Caco-2 (cell line): ENCODE measurements around the gene RAP1GAP2. TPM values are rescaled to one million over a fixed set of nuclear protein-coding genes. Genes with fewer than 3 reads are reported as not detected.
A peak's percentile ranks its signal among the peaks of the same experiment; 100 is the strongest.

Source experiments
- BruUV-seq: library from RNA; stranded (reverse); fragments of 400-500 nt; replicated peaks from 2 replicates; lab custom pipeline; 2021; lab: Mats Ljungman, UMichigan
- CTCF ChIA-PET: fragments of 300-600 bp; sonication (Branson Sonifier 250); formaldehyde crosslinking; loops from one replicate; lab custom pipeline; 2022; ENCODE audit warnings: antibody characterized with exemption; lab: Charles Lee
- POLR2A ChIA-PET: fragments of 300-600 bp; sonication (Branson Sonifier 250); formaldehyde crosslinking; loops from one replicate; lab custom pipeline; 2022; ENCODE audit warnings: antibody characterized with exemption; lab: Charles Lee
- DNase-seq, 2 experiments: peaks; one replicate each; pipeline versions ENCODE4 v3.0.0 to v3.0.0-alpha.2; 2020 to 2022
- H3K27me3 ChIP-seq: replicated peaks from 2 replicates; pipeline ENCODE4 v1.6.0; 2011; ENCODE audit warnings: low read length; ENCODE audit not compliant: control insufficient read depth, insufficient read depth
- H3K36me3 ChIP-seq: 2 replicates; pipeline ENCODE4 v1.5.1; 2011; ENCODE audit warnings: low read length; ENCODE audit not compliant: control insufficient read depth, insufficient read depth
- H3K4me1 ChIP-seq: fragments of 250-450 bp; sonication (Bioruptor Pico); 2 replicates; pipeline ENCODE4 v1.5.1; 2020; ENCODE audit warnings: mild to moderate bottlenecking
- H3K4me3 ChIP-seq: 2 replicates; pipeline ENCODE4 v1.5.1; 2011; ENCODE audit warnings: low read depth, mild to moderate bottlenecking, control low read depth, low read length
- H3K9me3 ChIP-seq: fragments of 250-450 bp; sonication (Bioruptor Pico); 2 replicates; pipeline ENCODE4 v1.5.1; 2020; ENCODE audit warnings: mild to moderate bottlenecking, moderate library complexity
- H3K27ac Mint-ChIP-seq: one replicate; pipeline ENCODE4 v1.8.0; 2022; ENCODE audit warnings: mixed read lengths; ENCODE audit not compliant: unreplicated experiment
- H3K27me3 Mint-ChIP-seq: one replicate; pipeline ENCODE4 v1.8.0; 2022; ENCODE audit warnings: mixed read lengths; ENCODE audit not compliant: insufficient read depth, unreplicated experiment
- H3K36me3 Mint-ChIP-seq: one replicate; pipeline ENCODE4 v1.8.0; 2022; ENCODE audit warnings: mild to moderate bottlenecking, mixed read lengths; ENCODE audit not compliant: insufficient read depth, unreplicated experiment
- H3K4me1 Mint-ChIP-seq: one replicate; pipeline ENCODE4 v1.8.0; 2022; ENCODE audit warnings: low read depth, mixed read lengths; ENCODE audit not compliant: unreplicated experiment
- H3K4me3 Mint-ChIP-seq: one replicate; pipeline ENCODE4 v1.8.0; 2022; ENCODE audit warnings: mild to moderate bottlenecking, moderate library complexity, mixed read lengths; ENCODE audit not compliant: unreplicated experiment
- H3K9me3 Mint-ChIP-seq: one replicate; pipeline ENCODE4 v1.8.0; 2022; ENCODE audit warnings: mixed read lengths; ENCODE audit not compliant: unreplicated experiment
- CTCF ChIP-seq, 2 experiments: fragments of 200-600 bp in 1 of 2; IDR thresholded peaks; 1 replicate in 1 of 2; 2 replicates in 1 of 2; pipeline versions ENCODE4 v1.5.1 to v1.8.0; 2011 to 2022; ENCODE audit warnings: antibody characterized with exemption in 1 of 2, control low read depth in 1 of 2, inconsistent platforms in 1 of 2, low read depth in 1 of 2, low read length in 1 of 2, mild to moderate bottlenecking in 1 of 2, moderate library complexity in 1 of 2; ENCODE audit not compliant: insufficient read depth in 1 of 2, severe bottlenecking in 1 of 2, unreplicated experiment in 1 of 2
- intact Hi-C: fragments of 100-400 bp; cut with micrococcal nuclease; formaldehyde crosslinking; loops from one replicate; pipeline ENCODE4 v1.10.0; 2022; ENCODE audit not compliant: unreplicated experiment
- total RNA-seq: library from RNA; stranded (reverse); gene quantifications from 2 replicates; pipeline ENCODE4 v1.2.3, GENCODE V29; 2022

The RAP1GAP2 gene
- total RNA-seq, 1 experiment from 2014 or later: 45.3 TPM

GRCh38 chr17:3012926-3013581, 216.8 kb downstream of the RAP1GAP2 start:
- peak; percentile 69 to 78 for DNase-seq
- Mint-ChIP-seq H3K4me3 (no peak overlapping the region), H3K27me3 (no peaks in the 10 kb centered on the region), H3K36me3 (peaks cover 44% of the 10 kb centered on the region), H3K4me1 (no peaks in the 10 kb centered on the region), H3K27ac (no peak overlapping the region), H3K9me3 (no peaks in the 10 kb centered on the region)
- Histone ChIP-seq H3K9me3 (no peaks in the 10 kb centered on the region), H3K36me3 (peaks cover 3% of the 10 kb centered on the region; the same call in 1 of the 2 replicates), H3K4me1 (no peaks in the 10 kb centered on the region), H3K27me3 (no peaks in the 10 kb centered on the region), H3K4me3 (no peak overlapping the region)
- intact Hi-C loops: loop anchor here (1.0 to 2.0 kb wide), 4 partner anchors 82 to 227 kb away; no protein-coding TSS in a partner anchor
- ChIA-PET POLR2A (no interaction called here), CTCF (interaction anchor here (0.5 to 2.3 kb wide), 20 partner anchors 38 to 440 kb away, joined by 3 to 26 read pairs (median 4); no protein-coding TSS in a partner anchor)
- BruUV-seq: no TSS peak
- peak; percentile 81 to 90 for TF ChIP-seq CTCF (IDR thresholded peaks at IDR 0.05; ENCODE audit: insufficient read depth in 1 of 2, low read depth in 1 of 2, low read length in 1 of 2, severe bottlenecking in 1 of 2, unreplicated experiment in 1 of 2)

GRCh38 chr17:3015890-3016289, 219.7 kb downstream of the RAP1GAP2 start:
- Mint-ChIP-seq H3K36me3 (peaks cover 41% of the 10 kb centered on the region), H3K4me1 (no peaks in the 10 kb centered on the region)

DNA sequence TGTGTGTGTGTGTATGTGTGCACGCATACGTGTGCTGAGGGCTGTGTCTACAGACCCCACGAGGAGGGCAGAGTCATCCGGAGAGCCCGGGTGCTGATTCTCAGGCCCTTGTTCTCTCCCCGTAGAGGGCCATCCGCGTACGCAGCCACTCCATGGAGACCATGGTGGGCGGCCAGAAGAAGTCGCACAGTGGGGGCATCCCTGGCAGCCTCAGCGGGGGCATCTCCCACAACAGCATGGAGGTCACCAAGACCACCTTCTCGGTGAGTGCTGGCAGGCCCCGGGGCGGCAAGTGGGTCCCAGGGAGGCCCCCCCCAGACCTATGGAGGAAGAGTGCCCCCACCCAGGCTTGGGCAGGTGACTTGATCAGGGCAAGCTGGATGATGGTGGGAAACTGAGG, 221.7 kb downstream of the RAP1GAP2 start:
- DNase-seq: no peak
- Mint-ChIP-seq H3K27me3 (no peaks in the 10 kb centered on the region), H3K27ac (peak overlapping the region; percentile 34), H3K9me3 (peaks cover 18% of the 10 kb centered on the region), H3K4me3 (no peak overlapping the region), H3K4me1 (no peaks in the 10 kb centered on the region), H3K36me3 (peaks cover 50% of the 10 kb centered on the region)
- Histone ChIP-seq H3K4me3 (no peak overlapping the region), H3K36me3 (peaks cover 4% of the 10 kb centered on the region), H3K27me3 (no peaks in the 10 kb centered on the region), H3K9me3 (no peaks in the 10 kb centered on the region), H3K4me1 (no peaks in the 10 kb centered on the region)
- ChIA-PET CTCF (interaction anchor here (0.5 kb wide), 1 partner anchor 181 kb away, joined by 4 read pairs; no protein-coding TSS in a partner anchor), POLR2A (no interaction called here)
- no TSS peak for BruUV-seq
- TF ChIP-seq CTCF (IDR thresholded peaks at IDR 0.05; ENCODE audit: insufficient read depth in 1 of 2, low read depth in 1 of 2, low read length in 1 of 2, severe bottlenecking in 1 of 2, unreplicated experiment in 1 of 2): no peak
- intact Hi-C loops: no loop called here

More at GRCh38 chr17:3015890-3016289, 219.7 kb downstream of the RAP1GAP2 start:
- H3K9me3 Mint-ChIP-seq: peaks cover 6% of the 10 kb centered on the region
- no peak overlapping the region for H3K4me3 Mint-ChIP-seq
- no peak overlapping the region for H3K27ac Mint-ChIP-seq
- no TSS peak for BruUV-seq
- Histone ChIP-seq H3K27me3 (no peaks in the 10 kb centered on the region), H3K9me3 (no peaks in the 10 kb centered on the region), H3K36me3 (peaks cover 4% of the 10 kb centered on the region), H3K4me1 (no peaks in the 10 kb centered on the region), H3K4me3 (no peak overlapping the region)
- DNase-seq: no peak
- intact Hi-C loops: no loop called here
- ChIA-PET POLR2A (no interaction called here), CTCF (interaction anchor here (0.6 kb wide), 1 partner anchor 263 kb away, joined by 3 read pairs; no protein-coding TSS in a partner anchor)
- H3K27me3 Mint-ChIP-seq: no peaks in the 10 kb centered on the region
- TF ChIP-seq CTCF (IDR thresholded peaks at IDR 0.05; ENCODE audit: insufficient read depth in 1 of 2, low read depth in 1 of 2, low read length in 1 of 2, severe bottlenecking in 1 of 2, unreplicated experiment in 1 of 2): no peak
